HG03025 (cell line): ENCODE results near the gene EGLN2.
"Not testable (repeated sequence)": the region's sequence is repeated elsewhere in the genome, so short reads cannot be mapped to it uniquely, and the experiment has no call there.

Experiments used
- ATAC-seq: cut with Tn5 transposase; IDR thresholded peaks from one replicate; pipeline ENCODE4 v1.9.1; 2021; ENCODE audit warnings: mild to moderate bottlenecking, moderate library complexity; ENCODE audit not compliant: unreplicated experiment, low FRiP score

EGLN2 gene

DNA sequence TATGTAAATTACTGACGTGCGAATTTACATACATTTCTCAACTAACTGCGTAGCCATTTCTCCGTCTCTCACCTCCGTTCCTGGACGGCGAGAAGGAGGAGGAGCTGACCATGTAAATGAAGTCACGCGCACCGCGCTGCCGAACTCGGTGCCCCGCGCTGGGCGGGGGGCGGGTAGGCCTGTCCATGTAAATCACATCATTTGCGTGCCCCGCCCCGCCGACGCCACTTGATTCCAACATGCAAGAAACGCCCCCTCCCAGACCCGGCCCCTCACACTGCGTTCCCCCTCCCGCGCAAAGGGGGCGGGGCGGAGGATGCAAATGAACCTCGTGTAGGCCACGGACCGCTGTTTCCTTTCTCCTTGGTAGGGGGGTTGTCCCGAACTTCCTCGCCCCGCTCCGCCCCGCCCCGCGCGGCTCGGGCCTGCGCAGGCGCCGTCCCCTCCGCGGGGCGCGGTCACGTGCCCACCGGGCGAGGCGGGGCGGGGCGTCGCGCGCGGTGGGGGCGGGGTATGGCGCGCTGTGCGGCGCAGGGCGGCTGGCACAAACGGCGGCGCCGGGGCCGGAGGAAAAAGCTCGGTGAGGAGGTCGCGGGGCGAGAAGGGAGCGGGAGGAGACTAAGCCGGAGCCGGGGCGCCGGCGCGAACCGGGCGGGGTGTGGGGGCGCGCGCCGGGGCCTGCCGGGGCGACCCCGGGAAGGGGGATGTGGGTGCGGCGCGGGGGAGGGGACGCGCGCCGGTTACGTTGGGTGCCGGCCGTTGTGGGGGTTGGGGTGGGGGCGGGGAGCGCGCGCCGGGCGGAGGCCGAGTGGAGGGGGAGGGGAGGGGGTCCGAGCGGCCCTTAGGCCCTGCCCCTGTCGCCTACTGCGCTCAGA, at the start of gene EGLN2:
Gene EGLN2 (plus strand): TSS at position 509 of the 875 bp plus-strand sequence. CDS start 1,382 bp downstream, outside the sequence.
- ATAC-seq, result peak; percentile 69

DNA sequence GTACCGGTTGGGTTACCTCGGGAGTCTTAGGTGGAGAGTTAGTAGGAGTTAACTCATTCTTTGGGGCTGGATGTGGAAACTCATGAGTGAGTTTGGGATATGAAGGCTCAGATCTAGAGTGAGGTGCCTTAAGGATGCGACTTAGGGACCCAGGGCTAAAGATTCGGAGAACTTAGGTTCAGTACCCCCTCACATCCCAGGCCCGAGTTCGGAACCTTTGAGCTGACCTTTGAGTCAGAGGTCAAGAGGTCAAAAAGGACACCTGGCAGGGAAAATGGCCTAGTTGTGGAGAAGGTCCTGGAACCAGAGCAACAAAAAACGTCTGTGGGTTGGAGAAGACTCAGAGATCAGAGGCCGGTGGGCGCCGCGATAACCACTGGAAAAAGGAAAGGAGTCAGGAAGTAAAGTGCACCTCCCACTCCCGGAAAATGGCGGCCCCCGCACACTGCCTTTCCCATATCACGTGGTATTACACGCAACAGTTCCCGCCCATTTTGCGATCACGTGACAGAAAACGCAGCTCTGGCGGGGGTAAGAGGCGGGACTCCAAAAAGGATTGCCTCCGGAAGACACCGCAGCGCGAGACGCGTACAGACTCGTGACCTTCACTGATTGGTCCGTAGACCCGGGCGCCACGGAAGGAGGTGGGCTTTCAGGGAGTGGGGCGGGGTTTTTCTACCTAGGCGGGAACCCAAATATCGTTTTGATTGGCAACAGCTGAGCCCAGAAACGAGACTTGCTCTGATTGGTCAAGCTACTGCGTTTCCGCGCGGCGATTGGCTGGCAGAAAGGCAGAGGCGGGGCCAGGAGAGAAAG, 48.7 kb upstream of the EGLN2 start, which contains the start of gene ACTMAP:
Gene ACTMAP (minus strand): TSS at position 420 of the 816 bp plus-strand sequence. CDS start 674 bp downstream, outside the sequence.
- peak; percentile 82 for ATAC-seq

GRCh38 chr19:40750874-40751537, 48.0 kb upstream of the EGLN2 start, which contains the start of gene SNRPA:
Gene SNRPA, plus strand, starts transcription at chr19:40751203. Its CDS starts 206 bp downstream, at chr19:40751409.
- ATAC-seq, result peak; percentile 58

- ATAC-seq, result no peak
Measured at GRCh38 chr19:40752257-40752781, 46.7 kb upstream of the EGLN2 start.

- no peak for ATAC-seq
Measured at GRCh38 chr19:40754611-40755247, 44.3 kb upstream of the EGLN2 start.

- ATAC-seq, result no peak
Measured at GRCh38 chr19:40755248-40755624, 43.8 kb upstream of the EGLN2 start.

DNA sequence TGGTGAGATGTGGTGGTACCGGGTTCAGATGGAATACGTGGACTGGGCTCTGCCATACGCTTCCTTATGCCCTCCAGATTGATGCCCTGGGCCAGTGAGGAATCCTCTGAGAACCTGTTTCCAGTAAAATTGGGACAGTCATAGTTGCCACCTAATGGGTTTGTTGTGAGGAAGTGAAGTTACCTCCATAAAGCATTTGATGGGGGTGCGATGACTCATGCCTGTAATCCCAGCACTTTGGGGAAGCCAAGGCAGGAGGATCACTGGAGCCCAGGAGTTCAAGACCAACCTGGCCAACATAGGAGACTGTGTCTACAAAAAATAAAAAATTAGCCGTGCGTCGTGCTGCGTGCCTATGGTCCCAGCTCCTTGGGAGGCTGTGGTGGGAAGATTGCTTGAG, 43.2 kb upstream of the EGLN2 start:
- ATAC-seq, result no peak

DNA sequence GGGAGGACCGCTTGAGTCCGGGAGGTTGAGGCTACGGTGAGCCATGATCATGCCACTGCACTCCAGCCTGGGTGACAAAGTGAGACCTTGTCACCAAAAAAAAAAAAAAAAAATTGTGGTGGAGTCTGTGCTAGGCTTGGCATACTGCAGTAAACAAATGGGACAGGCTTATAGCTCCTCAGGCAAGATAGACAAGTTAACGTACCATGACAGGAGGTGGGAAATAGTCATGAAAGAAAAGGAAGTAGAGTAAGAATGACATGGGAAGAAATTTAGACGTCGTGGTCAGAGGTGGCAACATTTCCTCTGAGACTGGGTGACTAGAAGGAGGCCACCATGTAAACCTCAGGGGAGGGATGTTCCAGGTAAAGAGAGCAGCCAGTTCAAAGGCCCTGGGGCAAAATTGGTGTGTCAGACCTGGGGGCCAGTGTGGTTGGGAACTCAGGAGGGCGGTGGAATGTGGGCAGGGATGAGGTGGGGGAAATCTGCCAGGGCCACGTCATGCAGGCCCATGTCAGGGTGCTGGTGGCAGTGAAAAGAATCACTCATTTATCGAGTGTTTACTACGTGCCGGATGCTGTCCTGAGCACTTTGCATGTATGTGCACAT, 42.4 kb upstream of the EGLN2 start:
- no peak for ATAC-seq

GRCh38 chr19:40758491-40758890, 40.5 kb upstream of the EGLN2 start:
- ATAC-seq, result no peak

DNA sequence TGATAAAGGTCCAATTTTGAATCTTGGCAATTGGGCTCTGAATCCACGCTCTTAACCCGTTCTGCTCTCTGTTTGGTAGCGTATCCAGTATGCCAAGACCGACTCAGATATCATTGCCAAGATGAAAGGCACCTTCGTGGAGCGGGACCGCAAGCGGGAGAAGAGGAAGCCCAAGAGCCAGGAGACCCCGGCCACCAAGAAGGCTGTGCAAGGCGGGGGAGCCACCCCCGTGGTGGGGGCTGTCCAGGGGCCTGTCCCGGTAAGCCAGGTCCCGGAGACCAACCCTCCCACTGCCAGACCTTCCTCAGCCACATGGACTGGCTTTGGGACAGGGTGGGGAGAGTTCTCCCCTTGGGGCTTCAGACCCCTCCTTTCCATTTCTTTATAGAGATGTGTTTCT, 39.6 kb upstream of the EGLN2 start:
- ATAC-seq, result no peak

GRCh38 chr19:40762754-40763470, 36.1 kb upstream of the EGLN2 start:
- no peak for ATAC-seq

DNA sequence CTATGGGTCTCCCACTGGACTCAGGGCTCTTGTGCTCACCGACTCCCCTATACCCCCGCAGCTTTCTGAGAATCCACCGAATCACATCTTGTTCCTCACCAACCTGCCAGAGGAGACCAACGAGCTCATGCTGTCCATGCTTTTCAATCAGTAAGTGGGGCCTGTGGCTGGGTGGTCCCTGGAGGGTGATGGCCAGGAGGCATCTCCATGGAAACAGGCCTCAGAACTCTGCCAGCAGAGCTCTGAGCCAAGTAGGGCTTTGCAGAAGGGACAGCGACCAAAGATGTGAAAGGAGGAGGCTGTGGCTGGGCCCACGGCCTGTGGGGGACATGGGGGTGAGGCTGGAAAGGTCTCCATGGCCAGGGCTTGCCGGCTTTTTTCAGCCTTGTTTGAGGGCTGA, 35.5 kb upstream of the EGLN2 start:
- no peak for ATAC-seq

GRCh38 chr19:40763963-40764362, 35.0 kb upstream of the EGLN2 start:
- no peak for ATAC-seq

GRCh38 chr19:40766385-40766784, 32.6 kb upstream of the EGLN2 start:
- not testable (repeated sequence) for ATAC-seq

GRCh38 chr19:40768869-40769268, 30.1 kb upstream of the EGLN2 start:
- no peak for ATAC-seq

GRCh38 chr19:40771101-40771862, 27.7 kb upstream of the EGLN2 start:
- ATAC-seq, result not testable (repeated sequence)

GRCh38 chr19:40774916-40775631, 23.9 kb upstream of the EGLN2 start, which contains the start of gene MIA:
Gene MIA, plus strand, starts transcription at chr19:40775521. Its CDS starts 22 bp downstream, at chr19:40775543.
- no peak for ATAC-seq
